ENCODE measurements around the gene FBLN1. TPM values are rescaled to one million over a fixed set of nuclear protein-coding genes. Genes with fewer than 3 reads are reported as not detected.

Gene FBLN1
- polyA plus RNA-seq, 1 donor from 2014 or later: 3.4 TPM

DNA sequence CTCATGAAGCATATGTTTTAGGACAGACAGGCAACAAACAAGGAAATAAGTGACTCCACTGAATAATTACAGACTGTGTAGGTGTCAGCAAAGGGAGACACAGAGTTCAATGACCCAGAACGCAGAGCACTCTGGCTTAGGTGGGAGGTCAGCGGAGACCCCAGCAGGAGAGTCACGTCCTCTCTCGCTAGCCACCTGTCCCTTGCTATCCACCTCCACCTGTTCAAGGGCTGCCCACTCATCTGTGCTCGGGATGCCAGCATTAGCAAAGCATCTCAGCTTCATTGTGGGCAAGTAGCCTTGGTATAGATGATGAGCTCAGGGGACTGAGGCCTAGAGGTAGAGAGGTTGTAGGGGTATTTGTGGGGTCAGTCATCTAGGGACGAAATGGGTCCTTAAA lies 147.1 kb downstream of the FBLN1 start:
- no peaks in the 10 kb centered on the region for H4K20me1 ChIP-seq (ENCODE audit: insufficient read depth)
- H3K9ac ChIP-seq (ENCODE audit: low read length): no peak overlapping the region
- no peaks in the 10 kb centered on the region for H3K36me3 ChIP-seq (ENCODE audit: insufficient read depth, low read length)
- no peak overlapping the region for H3K4me3 ChIP-seq (ENCODE audit: low read length)
- no peaks in the 10 kb centered on the region for H3K79me2 ChIP-seq (replicated peaks; ENCODE audit: insufficient read depth, low read length)
- no peaks in the 10 kb centered on the region for H3K9me3 ChIP-seq (ENCODE audit: low read length)
- H3K27ac ChIP-seq (ENCODE audit: low read length): no peak overlapping the region
- TF ChIP-seq POLR2AphosphoS5 (IDR thresholded peaks at IDR 0.05) (no peak), TAF1 (IDR thresholded peaks at IDR 0.05; ENCODE audit: low read depth) (no peak), SMC3 (conservative IDR thresholded peaks at IDR 0.05; ENCODE audit: poor library complexity) (no peak), EZH2 (IDR thresholded peaks at IDR 0.05; ENCODE audit: borderline replicate concordance, insufficient read depth, low read length, poor library complexity, severe bottlenecking) (no peak), MXI1 (conservative IDR thresholded peaks at IDR 0.05; ENCODE audit: poor library complexity, severe bottlenecking) (no peak), RAD21 (conservative IDR thresholded peaks at IDR 0.05) (no peak)
- TF ChIP-seq, protein P1, sequence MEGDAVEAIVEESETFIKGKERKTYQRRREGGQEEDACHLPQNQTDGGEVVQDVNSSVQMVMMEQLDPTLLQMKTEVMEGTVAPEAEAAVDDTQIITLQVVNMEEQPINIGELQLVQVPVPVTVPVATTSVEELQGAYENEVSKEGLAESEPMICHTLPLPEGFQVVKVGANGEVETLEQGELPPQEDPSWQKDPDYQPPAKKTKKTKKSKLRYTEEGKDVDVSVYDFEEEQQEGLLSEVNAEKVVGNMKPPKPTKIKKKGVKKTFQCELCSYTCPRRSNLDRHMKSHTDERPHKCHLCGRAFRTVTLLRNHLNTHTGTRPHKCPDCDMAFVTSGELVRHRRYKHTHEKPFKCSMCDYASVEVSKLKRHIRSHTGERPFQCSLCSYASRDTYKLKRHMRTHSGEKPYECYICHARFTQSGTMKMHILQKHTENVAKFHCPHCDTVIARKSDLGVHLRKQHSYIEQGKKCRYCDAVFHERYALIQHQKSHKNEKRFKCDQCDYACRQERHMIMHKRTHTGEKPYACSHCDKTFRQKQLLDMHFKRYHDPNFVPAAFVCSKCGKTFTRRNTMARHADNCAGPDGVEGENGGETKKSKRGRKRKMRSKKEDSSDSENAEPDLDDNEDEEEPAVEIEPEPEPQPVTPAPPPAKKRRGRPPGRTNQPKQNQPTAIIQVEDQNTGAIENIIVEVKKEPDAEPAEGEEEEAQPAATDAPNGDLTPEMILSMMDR (IDR thresholded peaks at IDR 0.05; ENCODE audit: poor library complexity, severe bottlenecking): no peak
- TF ChIP-seq, protein P2, sequence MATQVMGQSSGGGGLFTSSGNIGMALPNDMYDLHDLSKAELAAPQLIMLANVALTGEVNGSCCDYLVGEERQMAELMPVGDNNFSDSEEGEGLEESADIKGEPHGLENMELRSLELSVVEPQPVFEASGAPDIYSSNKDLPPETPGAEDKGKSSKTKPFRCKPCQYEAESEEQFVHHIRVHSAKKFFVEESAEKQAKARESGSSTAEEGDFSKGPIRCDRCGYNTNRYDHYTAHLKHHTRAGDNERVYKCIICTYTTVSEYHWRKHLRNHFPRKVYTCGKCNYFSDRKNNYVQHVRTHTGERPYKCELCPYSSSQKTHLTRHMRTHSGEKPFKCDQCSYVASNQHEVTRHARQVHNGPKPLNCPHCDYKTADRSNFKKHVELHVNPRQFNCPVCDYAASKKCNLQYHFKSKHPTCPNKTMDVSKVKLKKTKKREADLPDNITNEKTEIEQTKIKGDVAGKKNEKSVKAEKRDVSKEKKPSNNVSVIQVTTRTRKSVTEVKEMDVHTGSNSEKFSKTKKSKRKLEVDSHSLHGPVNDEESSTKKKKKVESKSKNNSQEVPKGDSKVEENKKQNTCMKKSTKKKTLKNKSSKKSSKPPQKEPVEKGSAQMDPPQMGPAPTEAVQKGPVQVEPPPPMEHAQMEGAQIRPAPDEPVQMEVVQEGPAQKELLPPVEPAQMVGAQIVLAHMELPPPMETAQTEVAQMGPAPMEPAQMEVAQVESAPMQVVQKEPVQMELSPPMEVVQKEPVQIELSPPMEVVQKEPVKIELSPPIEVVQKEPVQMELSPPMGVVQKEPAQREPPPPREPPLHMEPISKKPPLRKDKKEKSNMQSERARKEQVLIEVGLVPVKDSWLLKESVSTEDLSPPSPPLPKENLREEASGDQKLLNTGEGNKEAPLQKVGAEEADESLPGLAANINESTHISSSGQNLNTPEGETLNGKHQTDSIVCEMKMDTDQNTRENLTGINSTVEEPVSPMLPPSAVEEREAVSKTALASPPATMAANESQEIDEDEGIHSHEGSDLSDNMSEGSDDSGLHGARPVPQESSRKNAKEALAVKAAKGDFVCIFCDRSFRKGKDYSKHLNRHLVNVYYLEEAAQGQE (IDR thresholded peaks at IDR 0.05; ENCODE audit: borderline replicate concordance): no peak
- no peak overlapping the region for H3K4me2 ChIP-seq (ENCODE audit: low read length)
- no peaks in the 10 kb centered on the region for H3K27me3 ChIP-seq (ENCODE audit: insufficient read depth, low read depth, low read length)
- H2AFZ ChIP-seq (ENCODE audit: low read depth, low read length): no peak overlapping the region
- no peaks in the 10 kb centered on the region for H3K9me2 ChIP-seq (ENCODE audit: insufficient read depth, low read length)
- H3F3A ChIP-seq (ENCODE audit: insufficient read depth, low read length, poor library complexity, severe bottlenecking): no peaks in the 10 kb centered on the region

DNA sequence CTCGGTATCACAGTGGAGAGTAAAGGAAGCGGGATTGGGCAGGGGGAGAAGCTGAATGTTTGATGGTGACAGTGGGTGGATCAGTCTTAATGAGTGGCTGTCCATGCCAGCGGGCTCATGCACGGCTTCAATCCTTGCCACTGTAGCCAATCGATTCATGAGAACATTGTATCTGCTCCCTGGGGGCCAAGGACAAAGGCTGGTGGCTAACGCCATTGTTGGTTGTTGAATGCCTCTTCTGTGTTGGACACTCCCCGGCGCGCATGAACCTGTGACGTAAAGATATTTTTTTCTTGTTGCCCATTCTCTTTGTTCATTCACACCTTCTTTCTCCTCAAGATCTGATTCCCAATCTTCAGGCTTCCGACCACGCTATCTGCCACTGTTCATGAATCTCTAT lies 148.0 kb downstream of the FBLN1 start:
- Histone ChIP-seq H3K79me2 (replicated peaks; ENCODE audit: insufficient read depth, low read length) (no peaks in the 10 kb centered on the region), H3K9me2 (ENCODE audit: insufficient read depth, low read length) (no peaks in the 10 kb centered on the region), H3K9ac (ENCODE audit: low read length) (no peak overlapping the region), H4K20me1 (ENCODE audit: insufficient read depth) (no peaks in the 10 kb centered on the region), H3F3A (ENCODE audit: insufficient read depth, low read length, poor library complexity, severe bottlenecking) (no peaks in the 10 kb centered on the region), H3K27ac (ENCODE audit: low read length) (no peak overlapping the region), H3K27me3 (ENCODE audit: insufficient read depth, low read depth, low read length) (no peaks in the 10 kb centered on the region), H3K36me3 (ENCODE audit: insufficient read depth, low read length) (no peaks in the 10 kb centered on the region), H2AFZ (ENCODE audit: low read depth, low read length) (no peak overlapping the region), H3K4me2 (ENCODE audit: low read length) (no peak overlapping the region), H3K9me3 (ENCODE audit: low read length) (no peaks in the 10 kb centered on the region), H3K4me3 (ENCODE audit: low read length) (no peak overlapping the region)
- TF ChIP-seq, protein P1 (IDR thresholded peaks at IDR 0.05; ENCODE audit: poor library complexity, severe bottlenecking): no peak
- TF ChIP-seq, protein P2 (IDR thresholded peaks at IDR 0.05; ENCODE audit: borderline replicate concordance): no peak
- TF ChIP-seq TAF1 (IDR thresholded peaks at IDR 0.05; ENCODE audit: low read depth): no peak
- TF ChIP-seq POLR2AphosphoS5 (IDR thresholded peaks at IDR 0.05): no peak
- TF ChIP-seq RAD21 (conservative IDR thresholded peaks at IDR 0.05): no peak
- TF ChIP-seq EZH2 (IDR thresholded peaks at IDR 0.05; ENCODE audit: borderline replicate concordance, insufficient read depth, low read length, poor library complexity, severe bottlenecking): no peak
- TF ChIP-seq EP300 (conservative IDR thresholded peaks at IDR 0.05; ENCODE audit: poor library complexity, severe bottlenecking): no peak
- no peak for TF ChIP-seq SMC3 (conservative IDR thresholded peaks at IDR 0.05; ENCODE audit: poor library complexity)
- no peak for TF ChIP-seq MXI1 (conservative IDR thresholded peaks at IDR 0.05; ENCODE audit: poor library complexity, severe bottlenecking)

All from neural cell (in vitro differentiated cells).